DMS114 treated with DMSO at 0.1 percent for 48 hours (cell line): ENCODE data around the gene SRGAP1.

ENCODE experiments used
- DNase-seq: peaks from one replicate; lab custom pipeline; 2025; ENCODE audit not compliant: unreplicated experiment; lab: John Stamatoyannopoulos, UW

SRGAP1 gene

GRCh38 chr12:63934936-63935335, 90.4 kb downstream of the SRGAP1 start:
- DNase-seq = no peak

- no peak for DNase-seq
Measured at GRCh38 chr12:63935361-63935760, 90.9 kb downstream of the SRGAP1 start.

GRCh38 chr12:63937378-63938316, 93.1 kb downstream of the SRGAP1 start:
- DNase-seq = no peak

GRCh38 chr12:63940310-63941005, 96.0 kb downstream of the SRGAP1 start:
- no peak for DNase-seq

GRCh38 chr12:63941166-63941800, 96.8 kb downstream of the SRGAP1 start:
- DNase-seq = no peak

- DNase-seq = no peak
Measured at GRCh38 chr12:63941879-63942278, 97.4 kb downstream of the SRGAP1 start.

GRCh38 chr12:63942464-63943241, 98.2 kb downstream of the SRGAP1 start:
- no peak for DNase-seq

GRCh38 chr12:63944034-63944579, 99.6 kb downstream of the SRGAP1 start:
- no peak for DNase-seq

GRCh38 chr12:63944586-63945228, 100.2 kb downstream of the SRGAP1 start:
- no peak for DNase-seq

- no peak for DNase-seq
Measured at GRCh38 chr12:63945777-63946176, 101.3 kb downstream of the SRGAP1 start.

- DNase-seq = no peak
Measured at GRCh38 chr12:63948211-63948610, 103.7 kb downstream of the SRGAP1 start.

GRCh38 chr12:63949902-63950301, 105.4 kb downstream of the SRGAP1 start:
- DNase-seq = no peak

GRCh38 chr12:63952995-63953394, 108.5 kb downstream of the SRGAP1 start:
- no peak for DNase-seq

GRCh38 chr12:63955831-63956666, 111.5 kb downstream of the SRGAP1 start:
- no peak for DNase-seq

GRCh38 chr12:63957496-63957895, 113.0 kb downstream of the SRGAP1 start:
- no peak for DNase-seq

- no peak for DNase-seq
Measured at GRCh38 chr12:63958876-63959580, 114.5 kb downstream of the SRGAP1 start.

- no peak for DNase-seq
Measured at GRCh38 chr12:63961048-63961447, 116.5 kb downstream of the SRGAP1 start.

- no peak for DNase-seq
Measured at GRCh38 chr12:63961543-63961942, 117.0 kb downstream of the SRGAP1 start.

- no peak for DNase-seq
Measured at GRCh38 chr12:63963868-63964267, 119.4 kb downstream of the SRGAP1 start.
